Measurements from ENCODE around the gene LEMD3.
"Not testable (repeated sequence)": the region's sequence is repeated elsewhere in the genome, so short reads cannot be mapped to it uniquely, and the experiment has no call there.

DNA sequence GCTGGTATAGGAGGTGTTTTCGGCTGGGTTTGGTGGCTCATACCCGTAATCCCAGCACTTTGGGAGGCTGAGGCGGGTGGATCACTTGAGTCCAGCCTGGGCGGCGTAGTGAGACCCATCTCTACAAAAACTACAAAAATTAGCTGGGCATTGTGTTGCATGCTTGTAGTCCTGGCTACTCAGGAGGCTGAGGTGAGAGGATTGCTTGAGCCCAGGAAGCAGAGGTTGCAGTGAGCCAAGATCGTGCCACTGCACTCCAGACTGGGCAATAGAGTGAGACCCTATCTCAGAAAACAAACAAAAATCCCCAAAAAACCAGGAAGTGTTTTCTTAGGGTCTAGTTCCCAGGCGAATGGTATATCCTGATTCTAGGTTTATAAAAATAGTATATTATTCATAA, 116.1 kb downstream of the LEMD3 start:
- TF ChIP-seq, protein P1, sequence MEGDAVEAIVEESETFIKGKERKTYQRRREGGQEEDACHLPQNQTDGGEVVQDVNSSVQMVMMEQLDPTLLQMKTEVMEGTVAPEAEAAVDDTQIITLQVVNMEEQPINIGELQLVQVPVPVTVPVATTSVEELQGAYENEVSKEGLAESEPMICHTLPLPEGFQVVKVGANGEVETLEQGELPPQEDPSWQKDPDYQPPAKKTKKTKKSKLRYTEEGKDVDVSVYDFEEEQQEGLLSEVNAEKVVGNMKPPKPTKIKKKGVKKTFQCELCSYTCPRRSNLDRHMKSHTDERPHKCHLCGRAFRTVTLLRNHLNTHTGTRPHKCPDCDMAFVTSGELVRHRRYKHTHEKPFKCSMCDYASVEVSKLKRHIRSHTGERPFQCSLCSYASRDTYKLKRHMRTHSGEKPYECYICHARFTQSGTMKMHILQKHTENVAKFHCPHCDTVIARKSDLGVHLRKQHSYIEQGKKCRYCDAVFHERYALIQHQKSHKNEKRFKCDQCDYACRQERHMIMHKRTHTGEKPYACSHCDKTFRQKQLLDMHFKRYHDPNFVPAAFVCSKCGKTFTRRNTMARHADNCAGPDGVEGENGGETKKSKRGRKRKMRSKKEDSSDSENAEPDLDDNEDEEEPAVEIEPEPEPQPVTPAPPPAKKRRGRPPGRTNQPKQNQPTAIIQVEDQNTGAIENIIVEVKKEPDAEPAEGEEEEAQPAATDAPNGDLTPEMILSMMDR (IDR thresholded peaks at IDR 0.05): not testable (repeated sequence)
- not testable (repeated sequence) for TF ChIP-seq POLR2A (IDR thresholded peaks at IDR 0.05)
